ENCODE measurements around the gene ZNF425. TPM values are rescaled to one million over a fixed set of nuclear protein-coding genes. Genes with fewer than 3 reads are reported as not detected.

ZNF425 gene
- total and polyA plus RNA-seq, 9 of the 15 experiments (the other 6 are each of a cell fraction or from before 2014, with no cell fraction given): 0.03 to 0.89 (median 0.54) TPM

DNA sequence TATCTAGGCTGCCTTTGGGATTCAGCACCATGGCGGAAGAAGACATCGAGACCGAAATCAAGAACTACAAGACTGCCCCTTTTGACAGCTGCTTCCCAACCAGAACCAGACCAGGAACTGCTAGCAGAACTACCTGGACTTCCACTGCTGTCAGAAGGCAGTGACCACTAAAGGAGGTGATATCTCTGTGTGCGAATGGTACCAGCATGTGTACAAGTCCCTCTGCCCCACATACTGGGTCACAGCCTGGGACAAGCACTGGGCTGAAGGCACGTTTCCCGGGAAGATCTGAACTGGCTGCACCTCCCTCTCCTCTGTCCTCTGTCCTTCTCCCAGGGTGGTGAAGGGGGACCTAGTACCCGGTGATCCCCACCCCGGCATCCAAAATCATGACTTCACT is 72.2 kb downstream of the ZNF425 start:
- H3K36me3 ChIP-seq (ENCODE audit: control insufficient read depth, insufficient read depth, low read length): no peaks in the 10 kb centered on the region
- CTCF ChIA-PET (ENCODE audit: low intra/inter-chr PET ratio): interaction anchor here (0.6 kb wide), 1 partner anchor 368 kb away, joined by 6 read pairs; no protein-coding TSS in a partner anchor
- H3K27me3 ChIP-seq (ENCODE audit: control insufficient read depth in 2 of 2, insufficient read depth in 2 of 2, low read length in 2 of 2): peaks cover 5 to 6% of the 10 kb centered on the region in 2 experiments; a peak in 3 of 5 replicates
- intact Hi-C loops (cut with micrococcal nuclease) (no loop called here), in situ Hi-C loops (cut with MboI) (no loop called here)
- H3K4me3 ChIP-seq: no peak overlapping the region
- H4K20me1 ChIP-seq (replicated peaks; ENCODE audit: control insufficient read depth, insufficient read depth, low read length): no peaks in the 10 kb centered on the region
- no peak overlapping the region for H3K27ac ChIP-seq (ENCODE audit: extremely low read depth, low read depth, low read length)
- ATAC-seq: no peak
- no peak overlapping the region for H3K9ac ChIP-seq (ENCODE audit: insufficient read depth in 1 of 2, low read depth in 2 of 2, low read length in 2 of 2)
- H3K79me2 ChIP-seq (ENCODE audit: control insufficient read depth, insufficient read depth, low read length): no peaks in the 10 kb centered on the region
- no peak for FAIRE-seq
- no peak for DNase-seq (ENCODE audit: extremely low read depth in 1 of 4, low spot score in 3 of 4)
- H2AFZ ChIP-seq (ENCODE audit: low read depth, low read length): peak overlapping the region; percentile 29; the same call in 1 of the 2 replicates
- 30% methylated on average over 8 of the region's 8 CpGs for WGBS (ENCODE audit: insufficient coverage, low coverage, missing lambda C conversion rate)
- no peaks in the 10 kb centered on the region for H3K9me3 ChIP-seq (replicated peaks; ENCODE audit: control insufficient read depth, insufficient read depth, low read depth, low read length)
- H3K9me1 ChIP-seq (ENCODE audit: control insufficient read depth, insufficient read depth, low read length): no peaks in the 10 kb centered on the region
- no TSS peak for BruUV-seq (replicated peaks)
- TF ChIP-seq FOXM1 (IDR thresholded peaks at IDR 0.05; ENCODE audit: low read depth): no peak
- TF ChIP-seq FOXM1 (CRISPR knock-in tag; IDR thresholded peaks at IDR 0.05; ENCODE audit: low read depth): no peak
- TF ChIP-seq, protein P1, sequence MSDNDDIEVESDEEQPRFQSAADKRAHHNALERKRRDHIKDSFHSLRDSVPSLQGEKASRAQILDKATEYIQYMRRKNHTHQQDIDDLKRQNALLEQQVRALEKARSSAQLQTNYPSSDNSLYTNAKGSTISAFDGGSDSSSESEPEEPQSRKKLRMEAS (CRISPR knock-in tag; IDR thresholded peaks at IDR 0.05): 0 out of 2 replicates have a peak, but pooled peaks have one; percentile 12
- TF ChIP-seq, protein P2, sequence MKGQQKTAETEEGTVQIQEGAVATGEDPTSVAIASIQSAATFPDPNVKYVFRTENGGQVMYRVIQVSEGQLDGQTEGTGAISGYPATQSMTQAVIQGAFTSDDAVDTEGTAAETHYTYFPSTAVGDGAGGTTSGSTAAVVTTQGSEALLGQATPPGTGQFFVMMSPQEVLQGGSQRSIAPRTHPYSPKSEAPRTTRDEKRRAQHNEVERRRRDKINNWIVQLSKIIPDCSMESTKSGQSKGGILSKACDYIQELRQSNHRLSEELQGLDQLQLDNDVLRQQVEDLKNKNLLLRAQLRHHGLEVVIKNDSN (CRISPR knock-in tag; IDR thresholded peaks at IDR 0.05): peak; percentile 8; the same call in 1 of the 2 replicates
- TF ChIP-seq, protein P3, sequence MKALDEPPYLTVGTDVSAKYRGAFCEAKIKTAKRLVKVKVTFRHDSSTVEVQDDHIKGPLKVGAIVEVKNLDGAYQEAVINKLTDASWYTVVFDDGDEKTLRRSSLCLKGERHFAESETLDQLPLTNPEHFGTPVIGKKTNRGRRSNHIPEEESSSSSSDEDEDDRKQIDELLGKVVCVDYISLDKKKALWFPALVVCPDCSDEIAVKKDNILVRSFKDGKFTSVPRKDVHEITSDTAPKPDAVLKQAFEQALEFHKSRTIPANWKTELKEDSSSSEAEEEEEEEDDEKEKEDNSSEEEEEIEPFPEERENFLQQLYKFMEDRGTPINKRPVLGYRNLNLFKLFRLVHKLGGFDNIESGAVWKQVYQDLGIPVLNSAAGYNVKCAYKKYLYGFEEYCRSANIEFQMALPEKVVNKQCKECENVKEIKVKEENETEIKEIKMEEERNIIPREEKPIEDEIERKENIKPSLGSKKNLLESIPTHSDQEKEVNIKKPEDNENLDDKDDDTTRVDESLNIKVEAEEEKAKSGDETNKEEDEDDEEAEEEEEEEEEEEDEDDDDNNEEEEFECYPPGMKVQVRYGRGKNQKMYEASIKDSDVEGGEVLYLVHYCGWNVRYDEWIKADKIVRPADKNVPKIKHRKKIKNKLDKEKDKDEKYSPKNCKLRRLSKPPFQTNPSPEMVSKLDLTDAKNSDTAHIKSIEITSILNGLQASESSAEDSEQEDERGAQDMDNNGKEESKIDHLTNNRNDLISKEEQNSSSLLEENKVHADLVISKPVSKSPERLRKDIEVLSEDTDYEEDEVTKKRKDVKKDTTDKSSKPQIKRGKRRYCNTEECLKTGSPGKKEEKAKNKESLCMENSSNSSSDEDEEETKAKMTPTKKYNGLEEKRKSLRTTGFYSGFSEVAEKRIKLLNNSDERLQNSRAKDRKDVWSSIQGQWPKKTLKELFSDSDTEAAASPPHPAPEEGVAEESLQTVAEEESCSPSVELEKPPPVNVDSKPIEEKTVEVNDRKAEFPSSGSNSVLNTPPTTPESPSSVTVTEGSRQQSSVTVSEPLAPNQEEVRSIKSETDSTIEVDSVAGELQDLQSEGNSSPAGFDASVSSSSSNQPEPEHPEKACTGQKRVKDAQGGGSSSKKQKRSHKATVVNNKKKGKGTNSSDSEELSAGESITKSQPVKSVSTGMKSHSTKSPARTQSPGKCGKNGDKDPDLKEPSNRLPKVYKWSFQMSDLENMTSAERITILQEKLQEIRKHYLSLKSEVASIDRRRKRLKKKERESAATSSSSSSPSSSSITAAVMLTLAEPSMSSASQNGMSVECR (CRISPR knock-in tag; IDR thresholded peaks at IDR 0.05): peak; percentile 58; the same call in 1 of the 2 replicates
- POLR2A ChIA-PET: interaction anchor here (1.3 kb wide), 1 partner anchor 22 kb away, joined by 4 read pairs; no protein-coding TSS in a partner anchor
- no peak overlapping the region for H3K4me2 ChIP-seq (ENCODE audit: insufficient read depth, low read length)
- 0 out of 5 replicates have a peak, but pooled peaks cover 0 to 3% of the 10 kb centered on the region in 2 experiments for H3K4me1 ChIP-seq (replicated peaks in 1 of 2; ENCODE audit: control insufficient read depth in 2 of 2, insufficient read depth in 2 of 2, low read length in 2 of 2)

Data from K562 (cell line).